NCI-H2107 treated with DMSO at 0.1 percent for 48 hours (cell line): Measurements from ENCODE around the gene IFNA8.
"Not testable (repeated sequence)": the region's sequence is repeated elsewhere in the genome, so short reads cannot be mapped to it uniquely, and the experiment has no call there.

Source experiments
- DNase-seq: peaks from one replicate; lab custom pipeline; 2025; ENCODE audit not compliant: unreplicated experiment; lab: John Stamatoyannopoulos, UW

Gene IFNA8

DNA sequence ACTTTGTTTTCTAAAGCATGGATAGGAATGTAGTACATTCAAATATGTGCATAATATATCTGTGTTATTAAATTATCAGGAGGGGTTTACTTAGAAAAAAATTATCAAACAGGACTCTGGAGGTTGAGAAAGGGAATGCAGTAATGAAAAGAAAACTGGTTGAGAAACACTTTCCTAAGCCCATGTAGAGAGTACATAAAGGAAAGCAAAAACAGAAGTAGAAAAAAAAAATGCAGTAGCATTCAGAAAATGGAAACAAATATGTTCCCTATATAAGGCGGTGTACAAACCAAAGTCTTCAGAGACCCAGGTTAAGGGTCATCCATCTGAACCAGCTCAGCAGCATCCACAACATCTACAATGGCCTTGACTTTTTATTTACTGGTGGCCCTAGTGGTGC, at the start of gene IFNA8:
IFNA8 (plus strand) TSS at position 301 of the 400 bp plus-strand sequence; CDS start at position 361, 60 bp downstream.
- DNase-seq, result no peak

DNA sequence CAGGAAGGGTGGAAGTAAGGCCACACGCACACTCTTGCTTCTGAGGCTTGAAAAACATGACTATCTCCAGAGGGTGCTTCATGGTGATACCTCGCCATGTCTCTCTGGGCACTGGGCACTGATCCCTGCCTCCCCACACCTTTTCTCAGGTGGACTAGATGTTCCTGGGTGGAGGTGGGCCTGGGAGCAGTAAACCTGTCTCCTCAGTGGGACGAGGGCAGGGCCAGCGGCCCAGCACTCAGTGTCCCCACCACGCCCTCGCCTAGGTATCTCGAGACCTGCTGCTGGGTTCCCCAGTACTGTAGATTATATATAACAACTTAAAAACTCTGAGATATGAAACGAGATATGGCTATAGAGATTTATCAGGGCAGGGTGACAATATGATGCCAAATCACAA, 46.6 kb upstream of the IFNA8 start:
- DNase-seq, result no peak

DNA sequence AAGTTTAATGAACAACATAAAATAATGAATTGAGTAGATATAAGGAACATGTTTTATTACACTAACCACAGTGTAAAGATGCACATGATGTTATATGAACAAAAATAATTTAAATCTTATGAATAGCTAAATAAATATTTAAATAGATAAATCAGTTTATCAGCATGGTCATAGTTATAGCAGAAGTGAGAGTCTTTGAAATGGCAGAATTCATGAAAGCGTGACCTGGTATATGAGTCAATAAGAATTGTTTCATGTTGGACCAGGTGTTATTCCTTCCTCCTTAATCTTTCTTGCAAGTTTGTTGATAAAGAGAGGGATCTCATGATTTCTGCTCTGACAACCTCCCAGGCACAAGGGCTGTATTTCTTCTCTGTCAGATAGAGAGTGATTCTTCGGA, 41.7 kb upstream of the IFNA8 start:
- DNase-seq, result not testable (repeated sequence)

DNA sequence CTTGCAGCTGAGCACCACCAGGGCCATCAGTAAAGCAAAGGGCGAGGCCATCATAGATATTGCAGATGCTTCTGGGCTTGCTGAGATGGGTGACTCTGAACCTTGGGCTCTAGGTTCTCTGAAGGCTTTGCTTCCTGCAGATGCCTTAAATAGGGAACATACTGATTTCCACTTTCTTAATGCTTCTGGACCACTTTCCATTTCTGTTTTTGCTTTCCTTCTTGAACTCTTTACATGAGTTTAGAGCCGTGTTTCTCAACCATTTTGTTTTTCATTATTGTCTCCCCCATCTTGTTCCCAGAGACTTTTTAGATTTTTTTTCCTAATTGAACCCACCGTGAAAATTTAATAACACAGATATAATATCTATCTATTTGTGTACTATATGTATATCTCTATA, 41.0 kb upstream of the IFNA8 start, which contains the start of gene IFNA13:
IFNA13 (minus strand) TSS at position 101 of the 400 bp plus-strand sequence; CDS start at position 54, 47 bp downstream.
- DNase-seq, result no peak

DNA sequence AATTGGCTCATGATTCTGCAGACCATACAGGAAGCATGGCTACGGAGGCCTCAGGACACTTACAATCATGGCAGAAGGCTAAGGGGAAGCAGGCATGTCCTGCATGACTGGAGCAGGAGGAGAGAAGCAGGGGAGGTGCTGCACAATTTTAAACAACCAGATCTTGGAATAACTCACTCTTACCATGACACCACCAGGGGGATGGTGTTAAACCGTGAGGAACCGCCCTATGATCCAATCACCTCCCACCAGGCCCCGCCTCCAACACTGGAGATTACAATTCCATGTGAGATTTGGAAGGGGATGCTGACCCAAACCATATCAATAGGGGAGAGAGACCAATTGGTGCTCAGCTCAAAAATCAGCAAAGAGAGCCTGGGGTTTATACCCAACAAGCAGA, 37.5 kb upstream of the IFNA8 start:
- not testable (repeated sequence) for DNase-seq

DNA sequence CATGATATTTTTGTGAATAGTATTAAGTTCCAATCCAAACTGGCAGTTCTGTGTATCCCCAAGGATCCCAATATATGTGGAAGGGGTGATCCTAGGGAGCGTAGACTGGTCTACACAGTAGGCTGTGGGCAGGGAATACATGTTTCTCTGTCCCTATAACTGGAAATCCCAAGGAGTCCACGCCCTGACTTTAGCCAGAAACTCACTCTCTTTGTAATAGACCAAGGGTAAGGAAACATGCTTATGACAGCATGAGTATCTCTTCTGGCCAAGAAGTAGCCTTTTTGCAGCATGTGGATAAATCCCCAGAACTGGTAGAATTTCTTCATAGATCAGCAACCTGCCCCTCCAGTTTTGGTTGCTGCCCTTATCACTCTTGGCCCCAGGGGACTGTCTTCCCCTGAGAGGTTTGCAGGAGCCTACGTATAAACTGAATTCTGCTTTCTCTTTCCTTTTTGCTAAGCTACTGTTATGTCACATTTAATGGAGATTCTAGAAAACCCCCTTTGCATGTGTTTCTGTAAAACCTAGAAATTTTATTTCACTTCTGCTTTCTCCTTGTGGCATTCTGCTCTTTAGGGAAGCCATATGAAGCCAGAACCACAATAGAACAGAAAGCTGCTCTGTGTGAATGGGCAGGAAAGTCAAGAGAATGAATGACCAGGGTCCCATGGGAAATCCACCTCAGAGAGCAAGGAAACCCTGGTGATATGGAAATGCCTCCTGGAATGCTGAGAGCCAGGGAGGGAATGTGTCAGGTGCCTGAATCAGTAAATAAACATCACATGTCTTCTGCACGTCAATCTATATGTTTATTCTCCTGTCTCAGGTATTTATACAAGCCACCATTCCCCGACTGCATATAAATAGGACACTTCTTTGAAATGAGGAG, 27.2 kb upstream of the IFNA8 start:
- peak; percentile 24 for DNase-seq

DNA sequence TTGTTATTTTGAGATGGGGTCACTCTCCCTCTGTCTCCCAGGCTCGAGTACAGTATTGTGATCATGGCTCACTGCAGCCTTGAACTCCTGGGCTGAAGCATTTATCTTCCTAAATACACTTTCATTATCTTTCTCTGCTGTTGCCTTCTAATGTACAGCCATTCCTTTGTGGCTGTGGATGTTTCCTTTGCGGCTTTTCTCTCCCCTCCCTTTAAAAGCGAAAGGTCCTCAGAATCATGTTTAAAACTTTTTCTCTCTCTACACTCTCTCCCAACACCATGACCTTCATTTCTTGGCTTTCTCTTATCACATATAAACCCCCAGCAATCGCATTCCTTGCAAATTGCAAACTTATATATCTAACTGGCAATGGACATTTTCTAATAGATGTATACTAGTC, 25.3 kb upstream of the IFNA8 start:
- DNase-seq, result no peak

DNA sequence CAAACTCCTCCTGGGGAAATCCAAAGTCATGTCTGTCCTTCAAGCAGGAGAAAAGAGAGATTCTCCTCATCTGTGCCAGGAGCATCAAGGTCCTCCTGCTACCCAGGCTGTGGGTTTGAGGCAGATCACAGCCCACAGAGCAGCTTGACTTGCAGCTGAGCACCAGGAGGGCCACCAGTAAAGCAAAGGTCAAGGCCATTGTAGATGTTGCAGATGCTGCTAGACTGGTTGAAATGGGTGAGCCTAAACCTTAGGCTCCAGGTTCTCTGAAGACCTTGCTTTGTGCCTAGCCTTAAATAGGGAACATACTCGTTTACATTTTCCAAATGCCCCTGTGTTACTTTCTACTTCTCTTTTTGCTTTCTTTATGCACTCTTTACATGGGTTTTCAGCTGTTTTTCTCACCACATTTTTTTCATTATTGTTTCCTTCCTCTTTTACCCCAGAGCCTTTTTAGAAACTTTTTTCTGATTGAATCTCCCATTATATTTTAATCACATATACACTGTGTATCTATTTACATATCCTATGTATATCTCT, 23.7 kb upstream of the IFNA8 start, which contains the start of gene IFNA2:
IFNA2 (minus strand) TSS at position 268 of the 540 bp plus-strand sequence; CDS start at position 199, 69 bp downstream.
- no peak for DNase-seq

DNA sequence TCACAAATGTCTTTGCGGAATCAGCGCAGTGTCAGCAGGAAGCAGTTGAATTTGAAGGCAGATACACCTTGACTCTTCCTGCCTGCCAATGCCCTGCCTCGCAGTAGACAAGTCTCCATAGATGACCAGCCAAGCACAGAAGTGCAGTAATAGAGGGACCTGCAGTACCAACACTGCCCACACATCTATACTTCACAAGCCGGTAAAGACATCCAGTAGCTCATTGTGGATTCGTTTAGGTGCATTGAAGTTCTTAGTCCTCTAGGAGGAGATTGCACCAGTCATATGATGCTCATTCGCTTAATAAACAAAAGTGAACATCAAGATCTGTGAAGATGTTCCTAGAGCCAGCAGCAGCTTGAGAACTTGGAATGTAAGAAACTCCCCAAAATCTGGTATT, 16.6 kb upstream of the IFNA8 start:
- no peak for DNase-seq

DNA sequence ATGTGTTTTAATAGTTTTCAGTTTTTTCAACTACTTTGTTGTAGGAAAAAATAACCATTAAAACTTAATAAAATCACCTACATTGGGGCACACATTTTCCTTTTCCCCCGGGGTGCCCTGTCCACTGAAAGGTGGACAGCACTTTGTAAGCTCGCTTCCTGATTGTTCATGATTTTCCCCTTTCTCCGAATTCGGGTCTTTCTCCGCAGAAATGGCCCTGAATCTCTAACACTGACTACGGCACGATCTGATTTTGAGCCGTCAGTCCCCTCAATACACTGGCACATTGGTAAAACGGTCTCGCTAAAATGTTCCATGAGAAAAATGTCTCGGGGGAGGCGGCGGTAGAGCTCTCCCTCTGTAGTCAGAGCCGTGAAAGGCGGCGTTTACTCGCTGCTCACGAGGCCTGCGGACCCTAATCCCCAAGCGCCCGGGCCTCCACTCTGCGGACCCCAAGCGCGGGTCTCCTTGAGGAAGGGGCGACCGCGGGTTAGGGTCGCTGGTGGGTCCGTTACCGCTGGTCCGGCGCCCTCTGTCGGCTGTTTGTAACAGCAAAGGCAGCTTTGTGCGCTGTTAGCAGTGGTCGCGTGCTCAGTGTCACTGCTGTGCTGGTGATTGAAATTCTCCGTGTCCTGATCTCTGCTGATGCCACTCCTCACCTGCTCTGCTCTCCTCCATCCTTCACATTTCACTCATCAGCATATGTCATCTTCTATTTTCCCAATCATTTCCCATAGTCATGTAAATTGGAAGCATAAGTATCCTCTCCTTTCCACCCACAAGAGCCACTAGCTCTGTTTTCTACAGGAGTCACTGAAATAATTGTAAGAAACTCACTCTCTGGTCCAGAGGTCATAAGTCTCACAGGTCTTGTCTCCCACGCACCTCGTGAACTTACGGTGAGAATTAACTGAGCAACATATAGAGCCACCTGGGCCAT, 12.9 kb upstream of the IFNA8 start:
- DNase-seq, result peak; percentile 1

DNA sequence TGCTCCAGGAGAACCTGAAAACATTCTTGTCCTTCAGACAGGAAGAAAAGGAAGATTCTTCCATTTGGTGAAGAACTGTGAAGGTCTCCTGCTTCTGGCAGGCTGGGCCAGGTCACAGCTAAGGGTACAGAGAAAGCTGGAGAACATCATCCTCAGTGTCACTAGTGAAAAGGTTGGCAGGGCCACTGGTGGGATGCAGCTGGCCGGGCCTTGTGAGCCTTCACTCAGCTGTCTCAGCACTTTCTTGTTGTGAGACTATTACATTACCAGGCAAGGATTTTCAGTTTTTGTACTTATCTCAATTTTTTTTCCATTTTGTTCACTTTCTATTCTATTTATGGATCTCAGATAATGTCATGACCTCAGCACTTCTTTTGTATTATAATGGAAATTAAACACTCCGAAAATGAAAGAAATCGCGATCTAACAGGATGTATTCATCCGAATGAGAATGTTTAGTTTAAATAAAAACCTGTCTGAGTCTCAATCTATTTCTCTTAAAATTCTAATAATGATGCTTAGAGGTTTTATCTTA, 9.9 kb upstream of the IFNA8 start:
- DNase-seq, result no peak

DNA sequence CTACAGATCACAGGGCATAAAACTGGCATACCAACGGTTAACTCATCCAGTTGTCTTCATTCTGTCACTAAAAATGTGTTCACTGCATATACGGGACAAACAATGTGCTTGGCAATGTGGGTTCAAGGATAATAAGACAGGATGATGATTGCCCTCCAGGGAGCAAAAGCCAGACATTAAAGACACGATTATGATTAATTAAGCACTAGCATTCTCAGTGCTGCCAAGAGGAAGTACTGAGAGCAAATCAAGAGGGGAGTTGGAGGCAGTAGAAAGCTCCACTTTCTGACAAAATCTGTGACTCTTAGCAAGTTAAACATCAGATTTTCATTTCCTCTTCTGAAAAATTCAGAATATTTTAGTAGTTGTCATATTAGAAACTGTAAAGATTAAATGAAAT, 9.0 kb upstream of the IFNA8 start:
- no peak for DNase-seq

DNA sequence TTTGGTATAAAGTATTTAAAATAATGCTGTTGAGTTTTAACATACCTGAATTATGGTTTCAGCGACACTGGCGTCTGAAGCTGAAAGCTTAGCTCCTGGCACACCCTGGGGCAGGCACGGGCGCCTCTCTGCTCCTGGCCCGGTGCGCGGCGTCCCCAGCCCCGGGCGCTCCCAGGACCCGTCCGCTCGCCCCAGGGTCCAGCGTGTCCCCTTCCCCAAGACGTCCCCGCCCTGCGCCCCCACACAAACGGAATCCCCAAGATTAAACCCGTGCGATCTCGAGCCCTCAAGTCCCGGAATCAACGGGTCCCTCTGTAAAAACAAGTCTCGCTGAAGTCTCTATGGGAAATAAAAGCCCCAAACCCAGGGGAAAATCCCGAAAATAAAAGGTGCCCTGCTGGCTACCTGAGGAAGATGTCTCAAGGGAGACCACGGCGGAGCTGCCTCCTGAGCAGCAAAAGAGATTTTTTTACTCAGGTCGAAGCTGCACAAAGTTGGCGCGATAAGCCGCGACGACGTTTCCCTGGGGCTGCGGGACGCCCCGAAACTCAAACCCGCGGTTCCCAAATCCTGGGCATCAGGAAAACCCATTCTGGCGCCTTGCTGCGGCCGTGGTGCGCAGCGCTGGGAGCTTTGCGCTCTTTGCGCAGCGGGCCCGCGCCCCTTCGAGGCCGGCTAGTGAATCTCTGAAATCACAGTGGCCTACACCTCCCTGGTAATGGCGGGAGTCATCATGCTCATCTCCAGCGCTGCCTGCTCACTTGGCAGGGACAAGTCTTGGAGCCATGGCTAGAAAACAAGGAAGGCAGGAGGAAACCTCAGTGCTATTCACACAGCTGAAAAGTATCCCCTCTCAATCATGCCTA, 6.3 kb upstream of the IFNA8 start:
- no peak for DNase-seq

DNA sequence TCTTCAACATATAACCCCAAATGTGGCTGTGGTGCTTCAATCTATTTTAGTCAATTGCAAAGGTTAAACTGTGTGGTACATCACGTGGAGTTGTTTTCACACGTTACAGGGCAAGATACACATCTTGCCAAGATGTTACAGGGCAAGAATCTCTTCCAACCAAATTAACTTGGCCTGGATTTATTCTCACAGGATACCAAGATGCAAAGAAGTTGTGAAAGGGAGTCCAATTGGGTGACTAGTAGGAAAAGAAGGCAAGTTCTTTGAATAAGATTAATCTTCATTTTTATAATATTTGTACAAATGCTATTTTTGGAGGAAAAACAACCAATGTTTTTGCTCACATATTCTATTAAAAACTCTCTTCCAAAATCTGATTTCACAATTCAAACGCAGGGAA, 4.8 kb upstream of the IFNA8 start:
- no peak for DNase-seq

DNA sequence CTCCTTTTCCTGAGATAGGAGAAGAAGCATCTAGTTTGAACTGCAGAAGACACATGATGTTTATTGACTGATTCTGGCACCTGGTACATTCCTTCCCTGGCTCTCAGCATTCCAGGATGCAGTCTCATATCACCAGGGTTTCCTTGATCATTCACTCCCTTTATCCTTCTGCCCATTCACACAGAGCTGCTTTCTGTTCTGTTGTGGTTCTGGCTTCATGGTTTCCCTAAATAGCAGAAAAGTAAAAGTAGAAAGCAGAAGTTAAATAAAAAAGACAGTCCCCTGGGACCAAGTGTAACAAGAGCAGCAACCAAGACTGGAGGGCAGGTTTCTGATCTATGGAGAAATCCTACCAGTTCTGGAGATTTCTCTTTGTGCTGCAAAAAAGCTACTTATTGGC, 3.2 kb downstream of the IFNA8 start:
- no peak for DNase-seq

DNA sequence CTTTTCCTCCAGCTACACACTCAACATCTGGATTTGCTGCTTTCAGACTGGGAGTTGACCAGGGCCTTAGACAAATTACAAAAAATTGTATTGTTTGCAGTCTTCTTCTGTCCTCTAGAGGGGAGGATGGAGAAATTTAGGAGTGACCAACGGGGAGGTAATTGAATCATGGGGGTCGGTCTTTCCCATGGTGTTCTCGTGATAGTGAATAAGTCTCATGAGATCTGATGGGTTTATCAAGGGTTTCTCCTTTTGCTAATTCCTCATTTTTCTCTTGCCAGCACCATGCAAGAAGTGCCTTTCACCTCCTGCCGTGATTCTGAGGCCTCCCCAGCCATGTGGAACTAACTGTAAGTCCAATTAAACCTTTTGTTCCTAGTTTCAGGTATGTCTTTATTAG, 4.2 kb downstream of the IFNA8 start:
- no peak for DNase-seq

DNA sequence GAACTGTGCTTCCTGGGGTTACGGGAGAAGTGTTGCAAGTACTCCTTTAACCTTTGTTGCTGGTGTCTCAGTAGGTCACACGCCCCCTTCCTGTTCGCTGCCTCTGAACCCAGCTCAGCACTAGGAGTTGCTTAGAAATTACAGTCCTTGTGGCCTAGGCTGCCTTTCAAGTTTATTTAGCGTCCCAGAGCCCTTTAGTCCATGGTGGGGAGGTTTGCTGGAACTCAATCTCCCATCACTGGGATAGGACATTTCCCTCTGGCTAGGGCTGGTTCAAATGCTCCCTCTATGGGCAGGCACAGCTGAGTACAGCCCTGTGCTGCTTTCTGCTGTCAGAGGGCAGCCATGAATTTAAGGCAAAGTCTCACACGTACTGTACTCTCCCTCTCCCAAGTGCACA, 4.7 kb downstream of the IFNA8 start:
- no peak for DNase-seq

DNA sequence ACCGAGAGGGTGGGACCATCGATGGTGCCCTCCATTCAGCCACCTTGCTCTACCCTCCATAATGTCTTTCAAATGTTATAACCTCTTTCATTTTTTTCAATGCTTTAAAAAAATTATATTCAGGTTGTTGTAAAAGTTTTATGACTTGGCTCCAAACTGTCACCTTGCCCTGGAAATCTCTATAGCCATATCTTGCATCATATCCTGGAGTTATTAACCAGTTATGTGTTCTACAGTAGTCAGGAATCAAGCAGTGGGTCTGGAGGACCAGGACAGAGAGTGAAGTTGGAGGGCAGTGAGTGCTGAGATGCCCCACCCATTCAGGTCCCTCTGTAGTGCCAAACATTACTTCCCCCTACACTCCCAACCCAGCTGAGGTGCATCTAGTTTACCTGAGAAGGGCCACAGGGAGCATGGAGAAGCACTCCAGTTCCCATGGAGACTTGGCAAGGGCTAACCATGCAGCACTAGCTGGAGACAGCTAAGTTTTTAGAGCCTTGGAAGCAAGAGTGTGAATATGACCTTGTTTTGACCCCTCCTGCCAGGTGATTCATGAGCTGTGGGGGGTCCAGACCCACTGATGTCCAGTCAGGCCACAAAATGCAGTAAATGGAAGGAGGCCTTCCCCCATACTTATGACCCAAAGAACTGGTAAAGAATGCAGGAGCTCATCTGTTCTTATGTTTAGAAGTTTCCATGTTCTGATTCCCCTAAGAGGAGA, 5.5 kb downstream of the IFNA8 start:
- no peak for DNase-seq

DNA sequence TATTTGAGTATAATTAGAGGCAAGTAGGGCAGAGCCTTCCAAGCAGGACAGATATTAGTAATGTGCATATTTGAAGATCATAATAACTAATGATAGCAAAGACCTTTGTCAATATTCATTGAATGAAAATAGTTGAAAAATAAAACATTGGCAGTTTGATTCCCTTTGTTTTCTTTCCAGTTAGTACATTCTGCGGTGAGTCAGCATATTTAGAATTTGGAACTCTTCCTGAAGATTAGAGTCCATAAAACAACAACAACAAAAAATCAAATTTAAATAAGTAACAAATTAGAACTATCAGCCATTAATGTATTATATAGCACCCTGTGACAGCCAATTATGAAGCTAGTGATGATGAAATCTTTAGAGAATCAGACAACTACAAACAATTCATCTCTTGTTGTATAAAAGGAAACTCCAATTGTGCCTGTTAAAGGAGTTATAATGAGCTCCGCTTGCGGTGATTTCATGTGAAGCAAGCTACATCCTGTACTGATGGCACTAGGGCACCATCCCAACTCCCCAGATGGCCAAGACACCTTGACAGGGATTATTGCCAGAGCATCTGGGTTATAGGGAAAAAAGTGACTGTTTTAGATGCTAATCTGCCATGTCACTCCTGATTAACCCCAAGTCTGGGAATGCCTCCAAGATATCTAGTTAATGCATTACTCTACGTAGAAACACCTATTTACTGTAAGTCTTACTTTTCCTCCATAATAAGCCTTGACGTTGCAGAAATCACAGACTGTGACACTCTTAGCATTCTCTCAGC, 6.8 kb downstream of the IFNA8 start:
- no peak for DNase-seq
